Pons (tissue), 1 donor: ENCODE data around the gene MEGF11.
A peak's percentile ranks its signal among the peaks of the same experiment; 100 is the strongest.
"Not testable (repeated sequence)": the region's sequence is repeated elsewhere in the genome, so short reads cannot be mapped to it uniquely, and the experiment has no call there.

Experiments used
- DNase-seq: peaks from one replicate; pipeline ENCODE4 v3.0.0-alpha.2; 2016; ENCODE audit warnings: low spot score

MEGF11 gene

DNA sequence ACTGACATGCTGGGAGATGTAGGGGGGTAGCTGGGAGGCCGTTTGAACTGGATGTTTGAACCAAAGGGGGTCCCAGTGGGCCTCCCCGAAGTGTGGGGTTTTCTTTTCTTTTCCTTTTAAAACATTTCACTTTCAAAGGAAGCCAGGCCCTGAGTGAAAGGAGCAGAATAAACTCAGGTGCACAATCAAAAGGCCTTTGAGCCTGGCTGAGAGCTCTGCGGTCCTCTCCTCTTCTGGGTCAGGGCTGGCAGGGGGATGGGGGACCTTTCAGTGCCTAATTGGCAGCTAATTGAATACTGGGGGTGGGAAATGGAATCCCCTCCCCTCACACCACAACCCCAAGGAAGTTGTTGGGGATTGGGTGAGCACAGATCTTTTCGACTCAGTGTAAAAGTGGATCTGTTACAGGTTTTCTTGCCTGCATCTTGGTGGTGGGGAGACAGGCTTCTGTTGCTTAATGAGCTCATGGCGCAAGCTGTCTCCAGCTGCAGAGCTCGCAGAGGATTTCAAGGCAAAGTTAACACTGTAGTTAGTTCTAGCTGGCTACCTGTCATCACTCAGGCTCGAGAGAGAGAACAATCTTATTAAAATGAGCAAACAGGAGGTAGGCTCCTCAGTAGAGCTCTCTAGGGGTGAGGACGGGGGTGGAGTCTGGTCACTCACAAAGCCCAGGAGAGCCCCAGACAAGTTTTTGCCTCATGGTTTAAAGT is 251.7 kb downstream of the MEGF11 start:
- no peak for DNase-seq

DNA sequence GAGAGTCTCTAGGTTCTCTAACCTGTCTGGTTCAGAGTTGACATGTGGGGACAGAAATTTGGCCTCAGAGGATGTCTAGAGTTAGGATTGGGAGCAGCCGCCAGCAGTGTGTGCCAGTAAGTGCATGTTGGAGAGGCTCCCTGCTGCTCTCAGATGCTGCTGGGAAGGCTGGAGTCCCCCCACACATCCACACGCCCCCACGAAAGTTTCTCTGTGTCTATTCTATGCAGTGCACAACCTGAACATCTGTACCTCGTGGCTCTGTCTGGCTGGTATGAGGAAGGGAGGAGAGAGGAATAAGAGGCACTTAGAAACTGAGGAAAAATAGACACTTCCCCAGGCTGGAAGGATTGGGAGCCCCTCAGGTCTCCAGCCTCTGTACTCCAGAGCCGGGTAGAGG is 252.5 kb downstream of the MEGF11 start:
- DNase-seq, result no peak

DNA sequence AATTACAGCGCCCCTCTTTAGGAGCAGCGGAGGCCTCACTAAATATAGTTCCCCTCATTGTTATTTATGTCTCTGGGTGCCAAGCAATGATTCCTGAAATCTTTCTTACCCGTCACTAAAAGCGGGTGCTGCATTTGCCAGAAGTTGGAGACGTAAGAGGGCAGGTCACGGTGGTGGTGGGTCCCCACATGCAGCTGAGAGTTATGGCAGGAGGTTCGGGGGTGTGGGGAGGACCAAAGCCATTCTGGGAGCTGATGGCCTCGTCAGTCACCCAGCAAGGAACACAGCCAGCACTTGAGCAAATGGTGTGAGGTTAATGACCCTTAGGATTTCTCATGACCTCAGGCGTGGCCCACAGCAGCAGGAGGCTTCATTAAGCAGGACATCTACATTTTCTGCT is 255.1 kb downstream of the MEGF11 start:
- no peak for DNase-seq

DNA sequence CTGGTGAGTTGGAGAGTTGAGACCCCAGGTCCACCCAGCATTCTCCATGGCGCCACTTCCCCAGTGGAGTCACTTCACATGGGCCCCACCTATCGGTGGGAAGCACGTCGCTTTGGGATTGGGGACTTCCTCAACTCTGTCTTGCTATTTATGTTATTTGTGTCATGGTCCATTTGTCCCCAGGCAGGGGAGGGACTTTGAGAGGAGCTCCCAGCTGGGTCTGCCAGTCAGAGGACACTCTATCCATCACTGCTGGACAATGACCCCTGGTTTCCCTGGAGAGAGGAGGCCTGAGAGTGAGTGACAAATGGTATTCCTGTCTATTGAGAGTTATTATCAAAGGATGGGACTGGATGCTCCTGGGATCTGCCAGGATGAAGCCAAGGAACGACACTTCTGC is 256.6 kb downstream of the MEGF11 start:
- no peak for DNase-seq

DNA sequence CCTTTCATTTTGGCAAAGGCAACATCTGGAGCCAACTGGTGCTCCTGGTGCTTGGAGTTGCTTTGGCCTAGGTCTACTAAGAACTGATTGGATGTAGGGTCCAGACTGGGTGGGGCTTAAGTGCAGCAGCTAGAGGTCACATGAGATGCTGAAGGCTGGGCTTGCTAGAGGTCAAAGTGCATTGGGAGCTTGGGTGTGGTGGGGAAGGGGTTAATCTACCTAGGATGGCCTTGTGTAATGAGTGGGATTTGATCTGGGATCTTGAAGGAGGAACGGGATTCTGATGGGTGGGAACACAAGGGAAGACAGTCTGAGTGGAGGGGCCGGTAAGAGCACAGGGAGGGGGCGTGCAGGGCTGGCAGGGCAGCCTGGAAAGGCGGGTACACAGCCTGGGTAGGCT is 258.7 kb downstream of the MEGF11 start:
- DNase-seq, result no peak

DNA sequence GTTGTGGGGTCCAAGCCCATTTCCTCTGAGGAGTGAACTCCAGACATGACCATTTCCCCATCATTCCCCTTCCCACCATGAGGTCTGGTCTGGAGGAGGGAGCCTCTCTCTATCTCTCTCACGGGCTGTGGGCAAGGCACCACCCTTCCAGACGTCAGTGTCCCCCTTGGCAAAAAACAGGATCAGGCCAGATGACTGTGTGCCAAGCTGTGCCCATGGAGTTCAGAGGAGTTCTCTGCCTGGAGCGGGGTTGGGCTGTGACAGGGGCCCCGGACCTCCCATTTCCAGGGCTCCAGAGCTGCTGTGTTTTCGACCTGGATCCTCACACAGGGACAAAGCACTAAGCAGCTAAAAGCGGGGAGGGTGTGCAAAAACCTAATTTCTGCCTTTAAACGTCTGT is 259.8 kb downstream of the MEGF11 start:
- DNase-seq, result no peak

DNA sequence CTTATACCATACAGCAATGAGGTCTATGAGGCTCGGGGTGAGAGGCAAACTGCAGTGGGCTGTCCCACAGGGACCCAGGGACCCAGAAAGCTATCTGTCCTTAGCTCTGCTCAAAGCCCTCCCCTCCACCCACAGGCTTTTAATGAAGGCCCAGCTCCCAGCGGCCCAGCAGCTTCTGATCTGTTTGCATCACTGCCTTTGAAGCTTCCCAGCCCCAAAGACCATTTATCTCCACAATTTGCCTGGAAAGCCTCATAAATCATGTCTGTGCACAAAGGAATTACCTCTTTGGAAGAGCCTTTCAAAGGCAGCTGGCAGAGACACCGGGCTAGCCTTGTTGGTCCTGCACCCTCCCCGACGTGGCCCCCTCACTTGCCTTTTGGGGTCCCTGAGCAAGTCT is 260.3 kb downstream of the MEGF11 start:
- no peak for DNase-seq

DNA sequence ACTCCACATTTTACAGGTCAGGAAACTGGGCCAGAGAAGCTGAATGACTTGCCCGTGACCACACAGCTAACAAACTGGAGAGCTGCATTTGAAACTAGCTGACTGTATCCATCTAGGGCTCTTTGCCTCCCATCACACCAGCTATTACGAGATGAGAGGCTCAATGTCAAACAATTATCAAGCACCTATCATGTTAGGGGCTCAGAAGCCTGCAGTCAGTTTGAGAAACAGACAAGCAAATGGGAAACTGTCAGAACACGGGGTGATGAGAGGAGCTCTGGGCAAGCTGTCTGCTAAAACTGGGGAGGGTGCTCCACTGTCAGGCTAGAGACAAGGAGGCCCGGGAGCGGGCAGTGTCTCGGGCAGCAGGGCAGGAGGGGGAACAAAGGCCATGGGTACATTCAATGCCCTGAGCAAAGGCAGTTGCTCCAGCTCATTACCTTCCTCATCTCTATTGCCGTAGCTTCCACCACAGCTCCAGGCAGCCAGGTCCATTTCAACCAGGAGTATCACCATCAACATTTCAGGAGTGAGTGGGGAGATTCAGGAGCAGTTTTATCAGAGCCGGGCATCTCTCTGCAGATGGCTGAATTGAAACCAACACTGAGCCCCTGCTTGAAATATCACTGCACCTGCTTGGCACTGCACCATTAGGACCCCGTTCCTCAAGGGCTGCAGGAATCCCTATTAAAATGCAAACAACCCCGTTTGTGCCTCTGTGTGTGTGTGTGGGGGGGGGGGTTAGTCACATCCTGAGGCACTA is 261.6 kb downstream of the MEGF11 start:
- DNase-seq, result no peak

DNA sequence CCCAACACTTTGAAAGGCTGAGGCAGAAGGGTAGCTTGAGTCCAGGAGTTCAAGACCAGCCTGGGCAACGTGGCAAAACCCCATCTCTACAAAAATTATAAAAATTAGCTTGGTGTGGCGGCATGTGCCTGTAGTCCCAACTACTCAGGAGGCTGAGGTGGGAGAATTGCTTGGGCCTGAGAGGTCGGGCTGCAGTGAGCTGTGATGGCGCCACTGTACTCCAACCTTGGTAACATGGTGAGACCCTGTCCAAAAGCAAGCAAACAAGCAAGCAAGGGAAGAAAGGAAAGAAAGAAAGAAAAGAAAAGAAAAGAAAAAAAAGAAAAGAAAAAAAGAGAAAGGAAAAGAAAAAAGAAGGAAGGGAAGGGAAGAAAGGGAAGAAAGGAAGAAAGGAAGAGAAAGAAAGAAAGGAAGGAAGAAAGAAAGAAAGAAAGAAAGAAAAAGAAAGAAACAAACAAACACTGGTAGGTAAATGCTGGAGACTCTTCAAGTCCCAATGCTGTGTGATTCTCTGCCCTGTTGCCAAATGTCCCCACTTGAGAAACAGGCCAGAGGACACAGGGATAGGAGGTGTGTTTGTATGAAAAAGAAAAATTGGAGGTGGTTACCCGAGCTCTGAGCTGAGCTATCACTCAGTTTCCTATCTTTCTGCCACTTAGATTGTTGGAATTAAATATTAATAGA is 263.1 kb downstream of the MEGF11 start:
- no peak for DNase-seq

DNA sequence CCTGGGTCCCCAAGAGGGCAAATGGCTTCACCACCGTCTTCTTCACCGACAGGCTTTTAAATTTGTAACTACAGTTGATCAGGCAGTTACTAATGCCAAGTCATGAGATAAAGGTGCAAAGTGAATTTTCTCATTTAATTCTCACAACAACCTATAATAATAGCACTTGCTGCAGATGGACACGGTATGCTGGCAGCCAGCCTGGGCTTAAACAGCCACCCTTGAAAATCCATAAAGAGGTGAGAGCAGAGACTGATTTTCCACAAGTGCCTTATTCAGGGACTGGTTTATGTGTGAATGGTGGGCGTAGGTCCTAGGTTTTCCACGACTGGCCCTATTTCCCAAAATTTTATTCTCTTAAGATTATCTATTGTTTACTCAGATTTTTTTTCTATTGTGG is 266.4 kb downstream of the MEGF11 start:
- no peak for DNase-seq

DNA sequence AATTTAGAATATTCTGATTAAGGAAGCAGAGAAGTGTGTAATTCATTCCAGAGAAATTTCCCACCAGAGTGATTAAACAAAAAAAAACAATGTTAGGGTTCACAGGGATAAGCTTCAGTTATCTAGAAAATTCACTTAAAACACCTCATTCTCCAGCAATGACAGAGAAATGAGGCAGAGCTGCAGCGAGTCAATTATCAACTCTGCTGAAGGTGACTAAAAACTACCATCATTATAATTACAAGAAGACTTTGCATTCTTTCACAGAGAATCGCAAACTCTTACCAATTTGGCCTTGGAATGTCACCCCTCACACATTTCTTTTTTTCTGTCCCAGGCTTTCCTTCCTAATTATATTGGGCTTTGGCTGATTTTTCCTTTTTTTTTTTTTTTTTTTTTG is 267.1 kb downstream of the MEGF11 start:
- DNase-seq, result no peak

DNA sequence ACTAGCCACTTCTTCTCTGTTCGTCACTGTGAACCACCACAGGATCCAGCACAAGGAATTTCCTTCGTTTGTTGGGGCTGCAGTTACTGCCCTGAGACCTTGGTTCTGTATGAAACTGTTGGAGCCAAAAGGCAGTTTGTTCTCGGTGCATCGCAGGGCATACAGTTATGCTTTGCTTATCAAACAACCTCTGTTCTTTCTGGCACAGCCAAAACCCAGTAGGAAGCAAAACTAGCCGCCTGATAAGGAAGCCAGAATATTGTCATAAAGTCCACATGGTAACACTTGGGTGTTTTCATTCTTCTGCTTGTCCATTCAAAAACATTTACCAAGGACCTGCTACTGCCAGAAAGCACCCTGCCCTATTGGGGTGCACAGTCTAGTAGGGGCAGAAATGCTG is 268.2 kb downstream of the MEGF11 start:
- DNase-seq, result no peak

DNA sequence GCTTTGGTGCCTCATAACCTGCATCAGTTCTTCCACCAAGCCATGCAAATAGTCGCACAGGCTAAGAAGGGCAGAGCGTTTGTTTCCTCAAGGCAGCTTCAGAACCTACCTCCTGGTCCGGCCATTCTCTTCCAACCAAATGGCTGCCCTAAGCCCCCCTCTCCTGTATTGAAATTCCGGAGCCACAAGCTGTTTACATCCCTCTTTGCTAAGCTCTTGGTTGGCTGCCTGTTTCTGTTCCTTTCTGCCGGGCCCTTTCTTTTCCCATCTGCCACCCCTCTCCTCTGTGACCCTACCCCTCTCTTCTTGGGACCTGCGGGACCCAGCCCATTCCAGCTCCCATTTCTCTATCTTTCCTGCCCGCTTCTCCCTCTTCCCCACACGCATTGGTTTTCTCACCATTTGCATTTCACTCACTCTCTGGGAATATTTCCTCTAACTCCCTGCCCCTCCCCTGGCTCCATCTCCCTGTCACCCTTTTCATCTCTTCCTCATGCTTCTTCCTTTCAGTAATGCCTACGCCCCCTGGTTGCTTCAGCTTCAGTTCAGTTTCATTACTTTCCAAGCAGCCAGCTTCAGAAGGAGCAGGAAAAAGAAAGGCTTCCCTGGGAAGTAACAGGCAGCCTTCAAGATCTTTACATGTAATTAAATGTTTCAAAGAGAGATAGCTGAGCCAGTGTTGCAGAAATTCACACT is 270.8 kb downstream of the MEGF11 start:
- no peak for DNase-seq

DNA sequence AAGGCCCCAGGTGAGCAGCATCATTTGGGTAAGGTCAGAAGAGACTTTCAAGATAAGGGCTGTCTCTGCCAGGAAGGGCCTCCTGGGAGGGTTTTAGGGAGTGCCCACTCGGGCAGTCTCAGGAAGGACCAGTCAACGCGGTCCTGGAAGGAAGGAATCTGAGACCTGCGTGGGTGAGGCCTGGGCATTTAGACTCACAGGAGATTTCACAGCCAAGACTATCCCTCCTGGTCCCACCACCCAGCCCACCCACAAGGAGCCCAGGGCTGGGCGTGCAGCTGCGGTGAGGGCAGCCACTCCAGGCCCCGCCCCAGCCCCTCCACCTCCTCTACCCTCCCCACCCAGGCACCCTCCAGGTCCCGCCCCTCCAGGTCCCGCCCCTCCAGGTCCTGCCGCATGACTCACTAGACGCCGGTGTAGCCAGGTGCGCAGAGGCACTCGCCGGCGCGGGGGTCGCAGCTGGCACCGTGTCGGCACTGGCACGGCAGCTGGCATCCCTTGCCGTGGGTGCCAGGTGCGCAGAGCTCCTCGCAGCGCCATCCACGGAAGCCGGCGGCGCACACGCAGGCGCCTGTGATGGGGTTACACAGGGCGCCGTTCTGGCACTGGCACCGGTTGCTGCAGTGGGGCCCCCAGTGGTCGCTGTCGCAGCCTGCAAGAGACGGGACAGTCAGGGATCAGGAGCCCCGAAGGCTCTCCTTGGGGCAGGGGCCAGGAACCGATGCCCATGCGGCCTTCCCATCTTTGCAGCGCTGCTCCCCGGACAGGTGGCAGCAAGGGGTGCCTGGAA is 271.5 kb downstream of the MEGF11 start:
- DNase-seq, result no peak

DNA sequence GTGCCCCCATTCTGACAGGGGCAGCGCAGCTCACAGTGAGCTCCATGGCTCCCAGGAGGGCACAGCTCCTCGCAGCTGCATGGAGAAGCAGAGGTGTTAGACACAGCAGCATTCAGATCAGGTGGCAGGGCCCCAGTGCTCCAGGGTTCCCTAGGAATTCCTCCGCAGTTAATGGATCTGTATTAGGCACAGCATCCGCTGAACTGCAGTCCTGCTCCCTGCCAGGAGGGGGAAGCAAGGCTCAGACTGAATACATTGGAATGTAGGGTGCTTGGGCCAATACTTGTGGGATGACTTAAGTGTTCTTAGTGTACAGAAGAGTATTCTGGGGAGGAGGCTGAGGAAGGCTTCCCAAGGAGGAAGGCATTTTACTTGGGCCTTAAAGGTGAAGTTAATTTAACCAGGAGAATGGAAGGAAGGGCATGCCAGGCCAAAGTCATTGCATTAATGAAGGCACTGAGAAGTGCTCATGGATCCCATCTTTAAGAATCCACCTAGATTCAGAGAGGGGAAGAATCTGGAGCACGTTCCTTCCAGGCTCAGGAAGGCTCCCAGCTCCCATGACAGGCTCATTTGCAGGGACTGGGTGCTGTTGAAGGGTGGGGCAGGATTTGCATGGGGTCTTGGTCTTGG is 272.6 kb downstream of the MEGF11 start:
- DNase-seq, result peak; percentile 25

DNA sequence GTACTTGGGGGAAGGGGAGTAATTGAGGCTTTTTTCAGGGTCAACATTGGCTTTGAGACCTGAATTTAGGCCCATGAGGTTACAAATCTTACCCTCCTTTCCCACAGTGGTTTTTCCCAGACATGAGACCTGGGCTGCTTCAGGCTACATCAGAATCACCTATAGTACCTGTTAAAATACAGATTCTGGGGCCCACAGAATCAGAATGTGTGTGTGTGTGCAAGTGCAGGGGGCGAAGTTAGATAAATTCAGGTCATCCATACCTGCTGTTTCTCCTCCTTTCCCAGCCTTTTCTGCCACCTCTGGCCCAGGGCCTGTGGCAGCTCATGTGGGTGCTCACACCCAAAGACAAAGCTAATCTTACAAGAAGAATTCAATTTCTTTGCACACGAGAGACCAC is 273.7 kb downstream of the MEGF11 start:
- DNase-seq, result no peak

DNA sequence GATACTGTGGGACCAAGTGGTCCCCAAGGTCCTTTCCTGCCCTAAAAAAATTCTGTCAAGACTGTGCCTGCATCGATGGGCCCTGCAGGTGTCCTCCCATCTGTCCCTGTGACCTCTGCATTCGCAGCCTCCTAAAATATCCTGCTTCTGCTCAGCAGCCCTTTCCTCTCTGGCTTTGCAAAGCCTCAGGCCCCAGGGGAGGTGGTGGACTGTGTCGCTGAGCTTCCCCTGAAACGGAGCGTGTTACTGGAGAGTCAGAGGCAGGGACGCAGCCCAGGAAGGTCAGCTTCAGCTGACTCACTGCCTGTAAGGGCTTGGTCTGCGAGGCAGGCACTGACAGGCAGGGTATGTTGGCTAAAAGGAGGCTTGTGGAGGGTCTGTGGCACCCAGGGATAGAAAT is 274.2 kb downstream of the MEGF11 start:
- DNase-seq, result no peak

DNA sequence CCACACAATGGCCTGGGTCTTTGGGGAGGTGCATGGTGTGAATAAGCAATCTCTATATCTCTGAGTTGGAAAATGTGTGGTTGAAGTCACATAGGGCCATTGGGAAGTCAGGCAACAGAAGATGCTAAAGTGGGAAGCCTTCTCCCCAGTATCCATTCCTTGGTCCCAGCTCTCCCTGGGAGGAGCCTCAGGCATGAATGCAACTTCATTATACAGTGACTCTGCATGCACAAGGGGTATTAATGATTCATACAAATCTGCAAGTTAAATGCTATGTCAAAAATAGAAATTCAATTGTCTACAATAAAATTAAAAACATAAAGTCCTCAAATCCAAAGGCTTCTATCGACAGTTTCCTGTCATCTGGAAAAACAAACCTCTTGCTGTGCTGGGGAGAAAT is 275.4 kb downstream of the MEGF11 start:
- no peak for DNase-seq

DNA sequence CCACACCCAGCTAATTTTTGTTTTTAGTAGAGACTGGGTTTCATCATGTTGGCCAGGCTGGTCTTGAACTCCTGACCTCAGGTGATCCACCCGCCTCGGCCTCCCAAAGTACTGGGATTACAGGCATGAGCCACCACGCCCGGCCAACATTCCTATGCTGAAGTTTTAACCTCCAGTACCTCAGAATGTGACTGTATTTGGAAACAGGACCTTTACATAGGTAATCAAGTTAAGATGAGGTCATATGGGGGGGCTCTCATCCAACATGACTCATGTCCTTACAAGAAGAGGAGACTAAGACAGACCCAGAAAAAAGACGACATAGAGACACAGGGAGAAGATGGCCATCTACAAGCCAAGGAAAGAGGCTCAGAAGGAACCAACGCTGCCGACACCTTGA is 277.4 kb downstream of the MEGF11 start:
- DNase-seq, result not testable (repeated sequence)

DNA sequence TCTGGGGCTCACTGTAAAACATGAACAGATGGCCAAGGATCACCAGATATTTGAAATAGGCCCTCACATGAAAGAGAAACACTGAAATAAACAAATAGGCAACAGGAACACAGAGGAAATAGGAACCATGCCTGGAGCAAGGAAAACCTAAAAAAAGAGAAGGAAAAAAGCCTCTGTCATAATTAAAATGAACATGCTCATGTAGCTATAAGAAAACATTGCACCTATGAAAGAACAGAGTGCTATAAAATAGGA is 281.9 kb downstream of the MEGF11 start:
- DNase-seq, result no peak

DNA sequence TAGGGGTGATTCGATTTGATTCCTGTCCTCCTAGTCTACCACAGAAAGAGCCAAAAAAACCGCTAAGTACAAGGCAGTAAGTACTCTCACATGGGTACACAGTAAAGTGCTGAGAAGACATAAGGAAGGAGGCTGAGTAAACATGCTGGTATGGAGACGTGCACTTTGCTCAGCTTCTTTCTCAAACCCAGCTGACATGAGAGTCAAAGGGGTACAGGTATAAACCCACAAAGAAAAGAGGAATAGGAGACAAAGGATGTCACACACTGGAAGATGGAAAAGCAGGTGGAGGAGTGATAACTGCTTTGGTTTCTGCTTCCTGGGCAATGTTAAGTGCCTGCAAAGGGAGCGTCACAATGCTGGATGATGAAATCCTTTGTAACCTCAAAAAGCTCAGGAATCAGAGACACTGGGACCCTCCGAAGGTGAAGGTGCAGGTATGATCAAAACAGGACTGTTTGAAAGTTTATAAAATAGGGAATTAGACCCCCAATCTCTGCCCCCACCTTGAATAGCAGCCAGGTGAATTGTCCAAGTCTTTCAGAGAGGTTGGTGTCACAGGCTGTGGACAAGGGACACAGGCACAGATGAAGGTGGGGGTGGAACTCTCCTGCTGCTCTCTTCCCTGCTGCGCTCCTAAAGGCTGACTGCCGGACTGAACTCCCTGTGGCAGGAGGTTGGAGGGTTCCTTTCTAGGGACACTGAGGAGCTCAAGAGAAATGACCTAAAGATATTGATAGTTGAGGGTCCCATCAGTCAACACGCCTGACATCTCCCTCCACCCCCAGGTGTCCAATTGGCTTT is 282.4 kb downstream of the MEGF11 start:
- DNase-seq, result no peak
